HG03571 (cell line): ENCODE data around the gene ENPP1.

Experiments
- ATAC-seq: cut with Tn5 transposase; IDR thresholded peaks from one replicate; pipeline ENCODE4 v1.9.1; 2021; ENCODE audit not compliant: unreplicated experiment

ENPP1 gene

DNA sequence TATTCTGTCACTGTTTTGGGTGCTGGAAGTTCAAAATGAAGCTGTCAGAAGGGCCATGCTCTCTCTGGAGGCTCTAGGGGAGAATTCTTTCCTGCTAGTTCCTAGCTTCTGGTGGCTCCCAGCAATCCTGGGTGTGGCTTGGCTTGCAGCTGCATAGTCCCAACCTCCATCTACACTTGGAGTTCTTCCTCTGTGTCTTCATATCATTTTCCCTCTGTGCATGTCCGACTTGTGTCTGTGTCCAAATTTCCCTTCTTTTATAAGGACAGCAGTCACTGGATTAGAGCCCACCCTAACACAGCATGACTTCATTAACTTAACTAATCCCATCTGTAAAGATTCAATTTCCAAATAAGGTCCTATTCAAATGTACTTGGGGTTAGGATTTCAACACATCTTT, 23.3 kb upstream of the ENPP1 start:
- ATAC-seq, result no peak

DNA sequence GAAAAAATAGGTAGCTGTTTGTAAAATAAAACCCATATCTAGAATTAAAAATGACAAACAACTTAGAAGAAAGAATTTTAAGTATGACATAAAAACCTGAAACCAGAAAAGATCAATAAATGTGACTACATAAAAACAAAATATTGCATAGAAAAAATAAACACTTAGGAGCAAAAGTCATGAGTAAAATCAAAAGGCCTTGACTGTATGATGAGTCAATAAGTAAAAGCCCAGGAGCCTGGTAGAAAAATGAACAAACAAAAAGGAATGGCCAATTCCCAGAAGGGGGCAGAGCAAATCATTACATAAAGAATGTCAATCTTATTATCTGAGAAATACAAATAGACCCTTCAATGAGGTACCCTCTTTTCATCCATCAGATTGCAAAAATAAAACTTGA, 20.7 kb upstream of the ENPP1 start:
- ATAC-seq, result no peak

- no peak for ATAC-seq
Measured at GRCh38 chr6:131787766-131788712, 19.8 kb upstream of the ENPP1 start.

- ATAC-seq, result no peak
Measured at GRCh38 chr6:131789219-131789618, 18.6 kb upstream of the ENPP1 start.

DNA sequence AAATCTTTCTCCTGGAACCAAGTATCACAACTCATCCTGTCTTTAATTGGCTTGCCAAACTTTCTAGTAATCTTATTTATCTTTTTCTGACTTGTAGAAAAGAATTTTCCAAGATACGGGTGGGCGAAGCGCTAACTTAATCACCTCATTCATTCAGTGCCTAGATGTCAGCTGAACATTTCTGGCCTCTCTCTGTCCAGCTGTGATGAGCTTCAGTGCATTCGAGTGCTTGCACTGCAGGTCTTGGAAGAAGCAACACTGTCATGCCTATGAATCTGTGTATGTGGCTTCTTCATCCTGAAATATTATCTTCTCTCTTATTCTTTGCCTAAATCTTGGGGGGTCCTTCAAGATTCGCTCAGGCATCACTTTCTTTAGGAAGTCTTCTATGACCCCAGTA, 16.3 kb upstream of the ENPP1 start:
- no peak for ATAC-seq

GRCh38 chr6:131792091-131792496, 15.7 kb upstream of the ENPP1 start:
- ATAC-seq, result no peak

DNA sequence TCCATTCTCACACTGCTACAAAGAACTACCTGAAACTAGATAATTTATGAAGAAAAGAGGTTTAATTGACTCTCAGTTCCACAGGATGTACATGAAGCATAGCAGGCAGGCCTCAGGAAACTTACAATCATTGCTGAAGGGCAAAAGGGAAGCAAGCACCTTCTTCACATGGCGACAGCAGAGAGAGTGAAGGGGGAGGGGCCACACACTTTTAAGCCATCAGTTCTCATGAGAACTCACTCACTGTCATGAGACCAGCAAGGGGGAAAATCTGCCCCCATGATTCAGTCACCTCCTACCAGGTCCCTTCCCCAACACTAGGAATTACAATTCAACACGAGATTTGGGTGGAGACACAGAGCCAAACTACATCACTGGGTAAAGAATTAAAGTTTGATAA, 12.5 kb upstream of the ENPP1 start:
- ATAC-seq, result no peak

- no peak for ATAC-seq
Measured at GRCh38 chr6:131802347-131802746, 5.5 kb upstream of the ENPP1 start.

GRCh38 chr6:131803007-131803769, 4.6 kb upstream of the ENPP1 start:
- ATAC-seq, result no peak

DNA sequence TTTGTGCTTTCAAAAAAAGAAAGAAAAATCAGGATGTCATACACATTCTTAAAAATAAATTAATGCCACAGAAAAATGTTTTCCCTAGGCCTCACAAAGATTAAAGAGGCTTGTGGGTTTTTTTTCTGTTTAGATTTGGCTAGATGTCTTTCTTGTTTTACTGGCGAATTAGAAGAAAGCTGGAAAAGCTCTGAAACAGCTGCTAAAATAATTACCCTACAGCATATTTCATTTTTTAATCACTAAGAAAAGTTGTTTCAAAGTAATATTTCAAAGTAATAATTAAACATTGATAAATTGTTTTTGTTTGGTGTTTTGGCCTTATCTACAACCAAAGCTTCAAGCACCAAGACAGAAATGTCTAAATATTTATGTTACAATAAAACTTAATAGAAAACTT, 3.7 kb upstream of the ENPP1 start:
- ATAC-seq, result no peak

GRCh38 chr6:131807321-131807643, 538 bp upstream of the ENPP1 start:
- no peak for ATAC-seq

GRCh38 chr6:131808460-131809269, 845 bp downstream of the ENPP1 start:
- ATAC-seq, result no peak

- no peak for ATAC-seq
Measured at GRCh38 chr6:131811500-131811899, 3.7 kb downstream of the ENPP1 start.

DNA sequence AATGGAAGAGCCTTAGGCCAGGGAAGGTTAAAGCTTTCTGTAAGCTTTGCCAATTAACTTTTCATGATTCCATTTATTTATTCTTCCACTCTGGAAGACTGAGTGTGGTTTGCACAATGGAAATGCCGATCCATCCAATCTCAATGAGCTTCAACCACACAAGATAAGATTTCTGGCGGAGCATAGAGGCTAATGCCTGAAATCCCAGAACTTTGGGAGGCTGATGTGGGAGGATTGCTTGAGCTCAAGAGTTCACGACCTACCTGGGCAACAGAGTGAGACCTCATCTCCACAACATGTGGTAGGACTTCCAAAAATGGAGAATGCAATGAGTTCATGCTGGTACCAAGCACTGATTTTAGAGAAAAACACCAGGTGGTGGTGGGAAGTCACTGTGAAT, 6.2 kb downstream of the ENPP1 start:
- ATAC-seq, result no peak

GRCh38 chr6:131816869-131817268, 9.0 kb downstream of the ENPP1 start:
- no peak for ATAC-seq

DNA sequence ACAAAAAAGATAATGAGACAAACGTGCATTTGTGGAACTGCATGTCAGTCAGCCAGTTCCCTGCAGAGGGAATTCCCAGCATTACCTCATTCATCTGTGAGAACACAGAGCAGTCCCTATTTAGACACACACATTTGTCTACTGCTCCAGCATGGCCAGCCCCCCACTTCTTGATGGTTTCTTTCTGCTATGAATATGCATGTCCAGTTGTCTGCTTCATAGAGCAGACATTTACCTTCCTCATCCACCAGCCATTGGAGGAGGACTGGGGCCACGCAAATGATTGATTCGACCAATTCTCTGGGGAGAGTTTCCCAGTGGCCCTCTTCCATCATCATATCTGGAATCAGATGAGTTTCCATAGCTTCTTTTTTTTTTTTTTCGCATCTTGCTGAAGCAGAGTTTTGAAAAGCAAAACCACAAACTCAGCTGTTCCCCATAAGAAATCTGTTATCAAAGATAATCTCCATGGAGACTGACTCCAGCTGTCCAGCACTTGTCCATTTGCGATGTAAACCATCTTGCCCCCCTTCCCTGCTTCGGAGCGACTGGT, 11.8 kb downstream of the ENPP1 start:
- no peak for ATAC-seq

GRCh38 chr6:131821010-131821807, 13.4 kb downstream of the ENPP1 start:
- no peak for ATAC-seq

GRCh38 chr6:131822119-131822518, 14.3 kb downstream of the ENPP1 start:
- no peak for ATAC-seq

DNA sequence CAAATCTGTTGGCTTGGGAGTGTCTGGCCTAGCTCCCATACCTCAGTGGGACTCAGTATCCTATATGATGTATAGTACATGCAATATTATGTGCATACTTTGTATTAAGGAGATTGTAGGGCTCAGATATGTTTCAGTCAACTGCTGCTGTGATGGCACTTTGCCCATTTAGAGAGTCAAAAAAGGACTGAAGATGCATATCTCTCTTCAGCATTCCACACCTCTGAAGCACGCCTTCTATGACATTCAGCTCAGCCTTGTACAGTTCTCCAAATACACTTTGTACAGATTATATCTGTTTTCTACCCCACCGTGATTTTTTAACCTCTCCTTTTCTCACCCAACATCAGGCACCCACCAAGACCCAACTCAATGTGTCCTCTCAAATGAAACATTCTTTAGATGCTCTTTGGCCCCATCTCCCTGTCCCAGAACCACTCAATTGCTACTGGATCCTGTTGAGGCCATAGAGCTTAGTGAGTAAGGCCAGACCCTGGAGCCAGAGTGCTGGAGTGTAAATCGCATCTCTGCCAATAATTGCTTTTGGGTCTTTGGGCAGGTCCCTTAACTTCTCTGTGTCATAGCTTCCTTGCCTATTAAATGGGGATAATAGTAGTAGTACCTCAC, 15.6 kb downstream of the ENPP1 start:
- no peak for ATAC-seq

DNA sequence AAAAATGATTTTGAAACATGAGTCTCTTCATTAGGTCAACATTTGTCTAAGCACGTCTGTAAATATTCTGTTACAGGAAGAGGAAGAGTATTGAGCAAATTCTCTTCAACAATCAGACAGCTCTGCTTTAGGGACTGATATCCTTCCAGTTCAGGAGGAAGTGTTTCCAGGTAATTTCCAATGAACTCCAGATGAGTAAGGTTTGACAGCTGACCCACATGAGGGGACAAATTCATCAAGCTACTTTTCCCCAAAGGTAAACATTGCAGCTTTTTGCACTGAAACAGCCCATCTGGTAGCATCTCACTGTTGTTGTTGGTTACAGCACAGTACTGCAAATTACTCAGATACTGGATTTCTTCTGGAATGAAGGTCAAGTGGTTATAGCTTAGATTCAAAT, 18.1 kb downstream of the ENPP1 start:
- no peak for ATAC-seq
